Esophagus muscularis mucosa (tissue), 3 donors: Measurements from ENCODE around the gene ELOVL2.

Source experiments
- POLR2AphosphoS5 ChIP-seq, 2 donors: sonication (generic); formaldehyde crosslinking; IDR thresholded peaks; one replicate each; pipeline ENCODE4 v1.6.1; 2017; ENCODE audit warnings: antibody characterized with exemption in 2 of 2
- TF ChIP-seq, protein P1 (sequence below), 3 experiments: fragments of 200-600 bp in 2 of 3; fragments of 450-650 bp in 1 of 3; sonication (generic) in 2 of 3; IDR thresholded peaks; one replicate each; pipeline ENCODE4 v1.5.1; 2017 to 2019; ENCODE audit warnings: antibody characterized with exemption in 3 of 3, mild to moderate bottlenecking in 2 of 3, moderate library complexity in 1 of 3

DNA sequence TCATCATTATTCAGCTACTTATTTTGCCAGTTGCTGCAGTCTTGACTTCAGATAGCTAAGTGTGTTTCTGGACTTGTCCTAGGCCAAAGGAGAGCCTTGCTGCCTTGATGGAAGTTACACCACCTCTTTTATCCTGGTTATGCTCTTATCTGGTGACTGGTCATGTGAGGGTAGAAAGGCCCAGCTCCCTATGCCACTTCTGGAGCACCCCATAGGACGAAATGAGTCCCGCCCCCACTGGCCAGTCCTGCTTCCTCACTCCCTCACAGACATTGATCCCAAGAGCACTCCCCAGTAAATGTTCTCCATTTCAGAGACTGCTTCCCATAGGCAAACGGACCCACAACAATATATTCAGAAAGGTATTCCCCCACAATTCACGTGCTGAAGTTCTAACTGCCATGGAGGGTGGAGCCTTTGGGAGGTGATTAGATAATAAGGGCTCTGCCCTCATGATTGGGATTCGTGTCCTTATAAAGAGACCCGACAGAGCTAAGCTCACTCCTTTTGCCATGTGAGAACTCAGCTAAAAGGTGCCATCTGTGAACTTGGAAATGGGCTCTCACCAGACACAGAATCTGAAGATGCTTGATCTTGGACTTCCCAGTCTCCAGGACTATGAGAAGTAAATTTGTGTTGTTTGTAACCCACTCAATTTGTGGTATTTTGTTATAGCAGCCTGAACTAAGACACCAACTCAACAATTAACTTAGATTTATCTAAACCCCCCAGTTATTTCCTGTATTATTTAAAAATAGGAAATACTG is 21.5 kb upstream of the ELOVL2 start:
- TF ChIP-seq, protein P1, sequence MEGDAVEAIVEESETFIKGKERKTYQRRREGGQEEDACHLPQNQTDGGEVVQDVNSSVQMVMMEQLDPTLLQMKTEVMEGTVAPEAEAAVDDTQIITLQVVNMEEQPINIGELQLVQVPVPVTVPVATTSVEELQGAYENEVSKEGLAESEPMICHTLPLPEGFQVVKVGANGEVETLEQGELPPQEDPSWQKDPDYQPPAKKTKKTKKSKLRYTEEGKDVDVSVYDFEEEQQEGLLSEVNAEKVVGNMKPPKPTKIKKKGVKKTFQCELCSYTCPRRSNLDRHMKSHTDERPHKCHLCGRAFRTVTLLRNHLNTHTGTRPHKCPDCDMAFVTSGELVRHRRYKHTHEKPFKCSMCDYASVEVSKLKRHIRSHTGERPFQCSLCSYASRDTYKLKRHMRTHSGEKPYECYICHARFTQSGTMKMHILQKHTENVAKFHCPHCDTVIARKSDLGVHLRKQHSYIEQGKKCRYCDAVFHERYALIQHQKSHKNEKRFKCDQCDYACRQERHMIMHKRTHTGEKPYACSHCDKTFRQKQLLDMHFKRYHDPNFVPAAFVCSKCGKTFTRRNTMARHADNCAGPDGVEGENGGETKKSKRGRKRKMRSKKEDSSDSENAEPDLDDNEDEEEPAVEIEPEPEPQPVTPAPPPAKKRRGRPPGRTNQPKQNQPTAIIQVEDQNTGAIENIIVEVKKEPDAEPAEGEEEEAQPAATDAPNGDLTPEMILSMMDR (IDR thresholded peaks at IDR 0.05): no peak
- no peak for TF ChIP-seq POLR2AphosphoS5 (IDR thresholded peaks at IDR 0.05)
